Activated T-helper 2 cell treated with anti-CD3 and anti-CD28 coated beads, Interferon-gamma antibody, Interleukin-2, Interleukin-4, amounts not matched to agents 10 μg/mL and 5 μg/mL and 100 μg/mL, durations not matched to agents 14 hours and 24 hours and 36 hours (primary cell): ENCODE results near the gene TMTC2. TPM values are rescaled to one million over a fixed set of nuclear protein-coding genes. Genes with fewer than 3 reads are reported as not detected.

Experiments used
- DNase-seq: peaks from one replicate; pipeline ENCODE4 v3.0.0; 2021; ENCODE audit warnings: low spot score
- H3K27ac Mint-ChIP-seq: one replicate; pipeline ENCODE4 v1.8.0; 2021; ENCODE audit warnings: mixed read lengths
- H3K27me3 Mint-ChIP-seq: one replicate; pipeline ENCODE4 v1.8.0; 2021; ENCODE audit warnings: low read depth, mixed read lengths
- H3K36me3 Mint-ChIP-seq: one replicate; pipeline ENCODE4 v1.8.0; 2021; ENCODE audit warnings: low read depth, mixed read lengths
- H3K4me1 Mint-ChIP-seq: one replicate; pipeline ENCODE4 v1.8.0; 2021; ENCODE audit warnings: low read depth, mixed read lengths
- H3K4me3 Mint-ChIP-seq: one replicate; pipeline ENCODE4 v1.8.0; 2021; ENCODE audit warnings: low read depth, mild to moderate bottlenecking, moderate library complexity, mixed read lengths
- H3K9me3 Mint-ChIP-seq: one replicate; pipeline ENCODE4 v1.8.0; 2021; ENCODE audit warnings: mixed read lengths
- intact Hi-C: fragments of 100-400 bp; cut with micrococcal nuclease; formaldehyde crosslinking; loops from one replicate; pipeline ENCODE4 v1.15.1; 2023
- total RNA-seq: library from RNA; stranded (reverse); gene quantifications from 2 replicates; pipeline ENCODE4 v1.2.3, GENCODE V29; 2022

TMTC2 gene
- total RNA-seq, 1 donor from 2014 or later, result 2.5 TPM

- Mint-ChIP-seq H3K9me3 (no peaks in the 10 kb centered on the region), H3K36me3 (no peaks in the 10 kb centered on the region), H3K27me3 (no peaks in the 10 kb centered on the region), H3K4me3 (no peak overlapping the region), H3K27ac (no peak overlapping the region), H3K4me1 (no peaks in the 10 kb centered on the region)
- DNase-seq, result no peak
- intact Hi-C loops, result no loop called here
Measured at GRCh38 chr12:83128540-83128939, 441.8 kb downstream of the TMTC2 start.

GRCh38 chr12:83130178-83130577 is 443.5 kb downstream of the TMTC2 start:
- Mint-ChIP-seq H3K4me1 (no peaks in the 10 kb centered on the region), H3K9me3 (no peaks in the 10 kb centered on the region), H3K36me3 (no peaks in the 10 kb centered on the region), H3K27me3 (no peaks in the 10 kb centered on the region), H3K27ac (no peak overlapping the region), H3K4me3 (no peak overlapping the region)
- no peak for DNase-seq
- intact Hi-C loops, result no loop called here

DNA sequence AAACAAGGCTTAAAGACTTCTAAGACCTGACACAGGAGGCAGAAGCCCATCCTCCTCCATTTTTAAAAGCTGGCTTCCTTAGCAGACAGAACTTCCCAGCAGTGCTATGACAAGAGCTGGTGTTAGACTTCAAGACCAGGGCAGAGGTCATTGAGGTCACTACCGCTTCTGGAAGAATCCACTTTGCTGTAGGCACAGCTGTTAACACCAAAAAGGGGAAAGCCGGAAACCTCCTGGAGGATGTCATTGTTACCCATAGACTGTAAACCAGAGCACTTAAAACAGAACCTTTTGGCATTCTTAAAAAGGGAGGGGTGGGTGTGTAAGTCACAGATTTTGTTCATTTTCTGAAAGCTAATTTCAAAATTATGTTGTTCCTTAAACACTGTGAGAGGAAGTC is 445.7 kb downstream of the TMTC2 start:
- intact Hi-C loops, result no loop called here
- Mint-ChIP-seq H3K9me3 (no peaks in the 10 kb centered on the region), H3K36me3 (no peaks in the 10 kb centered on the region), H3K4me3 (no peak overlapping the region), H3K27me3 (no peaks in the 10 kb centered on the region), H3K27ac (no peak overlapping the region), H3K4me1 (no peaks in the 10 kb centered on the region)
- DNase-seq, result no peak

GRCh38 chr12:83136411-83136810 is 449.7 kb downstream of the TMTC2 start:
- Mint-ChIP-seq H3K27me3 (no peaks in the 10 kb centered on the region), H3K36me3 (no peaks in the 10 kb centered on the region), H3K4me1 (no peaks in the 10 kb centered on the region), H3K9me3 (no peaks in the 10 kb centered on the region), H3K4me3 (no peak overlapping the region), H3K27ac (no peak overlapping the region)
- intact Hi-C loops, result no loop called here
- DNase-seq, result no peak

GRCh38 chr12:83140135-83140534 is 453.4 kb downstream of the TMTC2 start:
- no peak for DNase-seq
- Mint-ChIP-seq H3K36me3 (no peaks in the 10 kb centered on the region), H3K27ac (no peak overlapping the region), H3K9me3 (peaks cover 4% of the 10 kb centered on the region), H3K4me1 (no peaks in the 10 kb centered on the region), H3K27me3 (no peaks in the 10 kb centered on the region), H3K4me3 (no peak overlapping the region)
- intact Hi-C loops, result loop anchor here (2.0 kb wide), 1 partner anchor 17 kb away; no protein-coding TSS in a partner anchor

DNA sequence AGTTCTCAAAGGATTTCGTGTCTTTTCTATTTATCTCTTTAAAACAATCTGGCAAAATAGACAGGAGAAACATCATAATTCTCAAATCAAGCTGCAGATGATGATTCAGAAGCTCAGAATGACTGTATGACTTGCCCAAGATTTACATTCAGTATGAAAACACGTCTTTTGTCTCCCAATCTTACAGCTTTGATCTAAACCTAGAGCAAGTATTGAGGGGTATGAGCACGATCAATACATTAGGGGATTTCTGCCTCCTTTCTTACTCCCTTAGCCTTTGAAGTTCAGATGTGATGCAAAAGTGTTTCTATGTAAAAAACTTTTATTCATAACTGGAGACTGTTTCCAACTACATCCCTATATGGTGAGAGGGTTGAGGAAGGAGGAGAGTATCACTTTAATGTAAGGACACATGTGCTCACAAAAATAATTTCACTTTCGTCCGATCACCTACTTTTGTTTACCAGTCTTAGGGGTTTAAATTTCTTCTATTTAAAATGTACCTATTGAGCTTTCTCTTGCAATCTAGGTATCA is 454.8 kb downstream of the TMTC2 start:
- Mint-ChIP-seq H3K4me3 (no peak overlapping the region), H3K9me3 (peaks cover 4% of the 10 kb centered on the region), H3K36me3 (no peaks in the 10 kb centered on the region), H3K27me3 (no peaks in the 10 kb centered on the region), H3K4me1 (no peaks in the 10 kb centered on the region), H3K27ac (peak overlapping the region; percentile 69)
- intact Hi-C loops, result loop anchor here (1.0 to 2.0 kb wide), 2 partner anchors 9 to 19 kb away; no protein-coding TSS in a partner anchor
- DNase-seq, result no peak

- H3K9me3 Mint-ChIP-seq, result peaks cover 4% of the 10 kb centered on the region
- H3K4me3 Mint-ChIP-seq, result no peak overlapping the region
- H3K36me3 Mint-ChIP-seq, result no peaks in the 10 kb centered on the region
- intact Hi-C loops, result no loop called here
- no peaks in the 10 kb centered on the region for H3K4me1 Mint-ChIP-seq
- no peaks in the 10 kb centered on the region for H3K27me3 Mint-ChIP-seq
- no peak overlapping the region for H3K27ac Mint-ChIP-seq
- no peak for DNase-seq
Measured at GRCh38 chr12:83142914-83143313, 456.2 kb downstream of the TMTC2 start.

DNA sequence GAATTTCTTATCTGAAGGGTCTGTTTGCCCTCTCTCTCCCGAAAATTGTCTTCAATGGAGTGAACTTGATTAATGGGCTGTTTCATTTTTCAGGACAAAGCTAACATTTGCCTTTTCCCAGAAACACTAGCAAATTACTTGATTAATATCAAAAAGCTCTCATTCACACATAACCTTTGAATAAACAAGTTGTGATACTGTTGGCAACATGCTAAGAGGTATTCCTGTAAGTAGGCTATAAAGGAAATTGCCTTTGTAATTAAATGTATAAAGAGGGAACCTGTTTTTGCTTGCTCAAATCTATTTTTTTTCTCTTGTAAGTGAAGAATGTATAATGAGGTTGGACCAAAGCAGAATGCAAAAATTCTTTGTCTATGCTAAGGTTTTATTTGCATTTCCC is 457.2 kb downstream of the TMTC2 start:
- Mint-ChIP-seq H3K27ac (no peak overlapping the region), H3K27me3 (no peaks in the 10 kb centered on the region), H3K36me3 (no peaks in the 10 kb centered on the region), H3K9me3 (peaks cover 4% of the 10 kb centered on the region), H3K4me3 (no peak overlapping the region), H3K4me1 (no peaks in the 10 kb centered on the region)
- intact Hi-C loops, result no loop called here
- no peak for DNase-seq

- H3K9me3 Mint-ChIP-seq, result peaks cover 4% of the 10 kb centered on the region
Measured at GRCh38 chr12:83145325-83145840, 458.7 kb downstream of the TMTC2 start.

DNA sequence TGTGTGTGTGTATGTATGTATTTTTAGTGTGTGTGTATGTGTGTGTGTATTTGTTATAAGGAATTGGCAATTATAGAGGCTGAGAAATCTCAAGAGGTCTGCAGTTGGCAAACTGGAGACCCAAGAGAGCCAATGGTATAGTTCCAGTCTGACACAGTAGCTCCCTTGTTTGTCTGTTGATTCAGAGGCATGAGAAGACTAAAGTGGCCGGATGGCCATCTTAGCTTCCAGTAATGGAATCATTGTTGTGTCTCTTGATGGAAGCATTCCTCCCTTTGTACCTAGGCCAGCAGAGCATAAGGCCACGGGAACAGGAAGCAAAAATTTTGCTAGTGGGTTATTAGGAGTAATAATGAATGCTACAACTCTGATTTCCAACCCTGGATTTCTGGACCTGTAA is 460.6 kb downstream of the TMTC2 start:
- Mint-ChIP-seq H3K4me3 (no peak overlapping the region), H3K4me1 (peaks cover 6% of the 10 kb centered on the region), H3K36me3 (no peaks in the 10 kb centered on the region), H3K27ac (no peak overlapping the region), H3K9me3 (no peaks in the 10 kb centered on the region), H3K27me3 (no peaks in the 10 kb centered on the region)
- DNase-seq, result no peak
- intact Hi-C loops, result no loop called here

More at GRCh38 chr12:83145325-83145840, 458.7 kb downstream of the TMTC2 start:
- intact Hi-C loops, result no loop called here
- H3K36me3 Mint-ChIP-seq, result no peaks in the 10 kb centered on the region
- no peaks in the 10 kb centered on the region for H3K27me3 Mint-ChIP-seq
- no peak overlapping the region for H3K27ac Mint-ChIP-seq
- no peak overlapping the region for H3K4me3 Mint-ChIP-seq
- DNase-seq, result no peak
- H3K4me1 Mint-ChIP-seq, result peaks cover 2% of the 10 kb centered on the region

- Mint-ChIP-seq H3K9me3 (no peaks in the 10 kb centered on the region), H3K27ac (peak overlapping the region; percentile 22), H3K4me3 (no peak overlapping the region)
Measured at GRCh38 chr12:83149987-83150386, 463.3 kb downstream of the TMTC2 start.

DNA sequence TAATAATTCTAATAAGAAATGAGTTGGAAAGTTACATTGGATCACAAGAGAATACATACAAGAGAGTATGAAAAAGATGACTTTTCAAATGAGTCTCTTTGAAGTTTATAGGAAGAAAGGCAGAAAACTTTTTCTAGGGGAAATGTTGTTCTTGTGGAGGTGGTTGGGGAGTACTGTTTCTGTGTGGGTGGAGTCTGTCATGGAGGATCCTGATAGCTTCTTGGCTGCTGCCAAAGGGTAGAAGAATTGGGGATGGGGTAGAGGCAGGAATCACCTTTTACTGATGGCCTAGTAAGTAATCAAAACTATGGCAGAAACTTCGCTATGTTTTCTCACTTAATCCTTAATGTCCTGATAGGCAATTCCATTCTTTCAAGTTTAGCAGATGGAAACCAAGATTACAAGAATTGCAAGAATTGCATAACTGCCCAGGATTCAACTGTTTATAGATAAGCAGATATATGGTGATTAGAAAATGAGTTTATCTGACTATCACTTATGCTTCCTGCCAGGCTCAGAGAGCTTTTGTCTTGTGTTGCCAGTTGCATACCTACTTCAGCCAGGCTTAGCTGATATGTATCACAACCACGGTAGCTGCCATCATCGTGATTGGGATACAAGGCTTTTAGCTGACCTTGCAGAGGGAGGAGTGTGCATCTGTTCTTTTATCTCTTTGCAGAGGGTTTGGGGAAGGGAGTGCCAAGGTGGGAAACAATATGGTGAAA is 463.9 kb downstream of the TMTC2 start:
- no peak for DNase-seq
- Mint-ChIP-seq H3K4me3 (no peak overlapping the region), H3K27ac (peak overlapping the region; percentile 17), H3K27me3 (no peaks in the 10 kb centered on the region), H3K9me3 (no peaks in the 10 kb centered on the region), H3K4me1 (peaks cover 6% of the 10 kb centered on the region), H3K36me3 (no peaks in the 10 kb centered on the region)
- intact Hi-C loops, result loop anchor here (1.0 to 5.0 kb wide), 2 partner anchors 9 to 463 kb away; partner anchors contain the start of gene TMTC2

More at GRCh38 chr12:83149987-83150386, 463.3 kb downstream of the TMTC2 start:
- peaks cover 6% of the 10 kb centered on the region for H3K4me1 Mint-ChIP-seq
- intact Hi-C loops, result loop anchor here (1.0 to 5.0 kb wide), 2 partner anchors 9 to 463 kb away; partner anchors contain the start of gene TMTC2
- H3K27me3 Mint-ChIP-seq, result no peaks in the 10 kb centered on the region
- no peak for DNase-seq
- H3K36me3 Mint-ChIP-seq, result no peaks in the 10 kb centered on the region

- Mint-ChIP-seq H3K27ac (no peak overlapping the region), H3K36me3 (no peaks in the 10 kb centered on the region), H3K4me1 (peaks cover 6% of the 10 kb centered on the region), H3K9me3 (no peaks in the 10 kb centered on the region), H3K4me3 (no peak overlapping the region), H3K27me3 (no peaks in the 10 kb centered on the region)
- intact Hi-C loops, result loop anchor here (5.0 kb wide), 1 partner anchor 466 kb away; the partner anchor contains the start of gene TMTC2
- no peak for DNase-seq
Measured at GRCh38 chr12:83153177-83153576, 466.5 kb downstream of the TMTC2 start.
